ENCODE measurements around the gene SLC12A6. TPM values are rescaled to one million over a fixed set of nuclear protein-coding genes. Genes with fewer than 3 reads are reported as not detected.

Gene SLC12A6
- total RNA-seq, 1 donor from 2014 or later, result 39.5 TPM

DNA sequence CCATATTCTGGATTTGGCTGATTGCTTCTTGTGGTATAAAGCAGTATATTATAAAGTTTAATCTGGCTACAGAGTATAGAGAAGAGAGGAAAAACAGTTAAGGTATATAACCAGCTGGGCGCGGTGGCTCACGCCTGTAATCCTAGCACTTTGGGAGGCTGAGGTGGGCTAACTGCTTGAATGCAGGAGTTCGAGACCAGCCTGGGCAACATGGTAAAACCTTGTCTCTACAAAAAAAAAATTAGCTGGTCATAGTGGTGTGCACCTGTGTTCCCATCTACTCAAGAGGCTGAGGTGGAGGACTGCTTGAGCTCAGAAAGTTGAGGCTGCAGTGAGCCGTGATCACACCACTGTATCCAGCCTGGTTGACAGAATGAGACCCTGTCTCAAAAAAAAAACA, 7.3 kb downstream of the SLC12A6 start:
- DNase-seq, result no peak

DNA sequence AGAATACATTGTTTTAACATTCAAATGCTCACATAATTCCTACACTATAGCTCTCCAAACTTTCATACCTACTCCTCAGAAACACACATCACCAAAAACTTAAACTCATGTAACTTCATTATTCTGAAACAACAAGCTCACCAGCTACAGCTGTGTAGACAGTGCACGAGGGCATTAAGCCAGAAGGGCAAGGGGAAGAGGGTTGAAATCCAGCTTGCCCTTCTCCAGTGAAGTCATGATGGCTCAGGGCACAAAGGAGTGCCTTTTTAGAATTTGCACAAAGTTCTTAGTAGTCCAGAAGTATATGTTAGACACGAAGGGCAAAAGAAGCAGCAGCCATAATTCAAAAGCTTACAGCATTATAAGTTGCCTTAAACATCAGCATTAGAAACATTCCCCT, 8.6 kb downstream of the SLC12A6 start:
- DNase-seq, result no peak

DNA sequence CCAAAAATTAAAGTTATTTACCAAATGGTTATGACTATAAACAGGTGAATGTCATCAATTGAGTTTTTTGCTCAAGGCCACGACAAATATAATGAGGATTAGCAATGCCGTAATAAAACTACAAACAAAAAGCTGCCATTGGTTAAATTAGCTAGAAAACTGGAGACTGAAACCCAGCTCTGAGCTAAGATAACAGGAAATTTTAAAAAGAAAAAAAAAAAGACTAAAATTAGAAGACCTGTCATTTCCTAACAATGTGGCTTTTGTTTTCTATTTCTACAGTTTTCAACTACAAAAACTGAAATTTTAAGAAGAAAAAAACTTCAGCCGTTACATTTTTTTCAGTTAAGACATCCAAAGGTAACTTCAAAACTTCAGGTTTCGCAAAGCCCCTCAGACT, 9.7 kb downstream of the SLC12A6 start:
- no peak for DNase-seq

DNA sequence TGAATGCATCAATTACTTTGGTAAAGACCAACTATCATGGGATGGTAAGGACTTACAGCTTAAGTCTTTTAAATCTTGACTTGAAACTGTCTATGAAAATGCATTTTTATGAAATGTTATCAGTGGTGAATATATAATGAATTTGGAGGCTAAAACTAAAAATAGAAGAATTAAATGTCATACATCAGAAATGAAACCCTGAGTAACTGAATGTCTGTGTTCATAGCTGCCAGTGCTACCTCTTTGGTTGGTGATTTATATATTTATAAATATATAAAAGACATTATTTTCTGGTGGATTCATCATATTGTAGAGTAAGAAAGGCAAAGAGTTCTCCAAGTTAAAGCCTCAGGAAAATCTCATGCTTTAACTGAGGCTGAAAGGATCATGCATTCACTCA, 12.2 kb downstream of the SLC12A6 start:
- DNase-seq, result no peak

DNA sequence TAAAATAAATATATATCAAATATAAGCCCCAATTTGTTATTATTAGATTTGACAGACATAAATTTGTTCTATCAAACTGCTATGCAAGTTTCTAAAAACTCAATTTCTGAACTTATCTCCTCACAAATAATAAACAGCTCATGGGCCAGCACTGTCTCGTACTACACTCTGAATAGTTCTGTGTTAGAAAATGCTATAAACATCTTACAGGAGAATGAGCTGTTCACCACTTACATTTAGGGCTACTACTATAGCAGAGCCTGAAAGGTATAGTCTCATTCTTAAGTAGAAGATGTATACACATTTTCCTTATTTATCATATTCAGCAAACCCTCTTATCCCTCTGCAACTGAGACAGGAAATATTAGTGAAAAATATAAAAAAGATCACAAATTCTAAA, 12.6 kb downstream of the SLC12A6 start:
- no peak for DNase-seq

DNA sequence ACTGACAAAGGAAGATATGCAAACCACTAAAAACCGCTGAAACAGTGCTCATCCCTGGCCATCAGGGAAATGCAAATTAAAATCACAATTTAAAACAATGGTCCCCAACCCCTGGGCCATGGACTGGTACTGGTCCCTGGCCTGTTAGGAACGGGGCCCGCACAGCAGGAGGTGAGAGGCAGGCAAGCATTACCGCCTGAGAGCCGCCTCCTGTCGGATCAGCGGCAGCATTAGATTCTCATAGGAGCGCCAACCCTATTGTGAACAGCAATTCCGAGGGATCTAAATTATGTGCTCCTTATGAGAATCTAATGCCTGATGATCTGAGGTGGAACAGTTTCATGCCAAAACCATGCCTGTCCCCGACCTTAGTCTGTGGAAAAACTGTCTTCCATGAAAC, 14.4 kb downstream of the SLC12A6 start:
- no peak for DNase-seq

DNA sequence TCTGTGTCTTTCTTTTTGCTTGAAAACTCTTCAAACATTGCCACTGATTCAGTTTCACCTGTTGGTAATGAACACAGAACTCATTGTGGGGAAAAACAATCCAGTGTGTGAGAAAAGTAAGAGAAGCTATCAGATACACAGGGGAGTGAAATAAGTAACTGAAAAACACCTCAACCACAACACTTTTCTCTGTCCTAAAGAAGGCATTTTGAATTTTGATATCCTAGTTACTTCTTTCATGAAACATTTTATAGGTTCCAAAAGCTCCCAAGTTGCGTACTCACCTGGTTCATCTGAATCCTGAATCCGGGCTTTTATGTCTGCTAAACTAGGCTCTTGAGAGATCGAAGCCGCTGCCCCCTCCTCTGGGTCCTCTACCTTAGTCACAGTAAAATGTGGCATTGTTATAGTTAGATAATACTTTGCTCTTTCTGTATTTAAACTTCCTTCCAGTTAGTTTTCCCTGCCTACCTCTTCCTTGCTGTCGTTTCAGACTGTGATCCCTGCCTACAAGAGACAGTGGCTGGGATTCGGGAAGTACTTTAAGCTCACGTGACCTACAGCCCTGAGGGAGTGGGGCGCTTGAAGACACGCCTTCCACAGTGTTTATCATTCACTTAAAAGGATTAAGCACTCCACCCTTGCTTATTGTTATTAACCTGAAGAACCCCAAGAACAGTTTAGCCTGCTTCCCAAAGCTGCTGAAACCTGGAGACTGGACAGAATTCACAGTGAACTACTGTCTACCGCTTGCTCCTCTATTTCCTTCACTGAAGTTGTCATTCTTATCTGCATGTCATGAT, 19.1 kb downstream of the SLC12A6 start:
- no peak for DNase-seq

GRCh38 chr15:34314491-34315490, 22.8 kb downstream of the SLC12A6 start:
- DNase-seq, result no peak

GRCh38 chr15:34311563-34311962, 26.0 kb downstream of the SLC12A6 start:
- no peak for DNase-seq

GRCh38 chr15:34304613-34305012, 33.0 kb downstream of the SLC12A6 start:
- no peak for DNase-seq

DNA sequence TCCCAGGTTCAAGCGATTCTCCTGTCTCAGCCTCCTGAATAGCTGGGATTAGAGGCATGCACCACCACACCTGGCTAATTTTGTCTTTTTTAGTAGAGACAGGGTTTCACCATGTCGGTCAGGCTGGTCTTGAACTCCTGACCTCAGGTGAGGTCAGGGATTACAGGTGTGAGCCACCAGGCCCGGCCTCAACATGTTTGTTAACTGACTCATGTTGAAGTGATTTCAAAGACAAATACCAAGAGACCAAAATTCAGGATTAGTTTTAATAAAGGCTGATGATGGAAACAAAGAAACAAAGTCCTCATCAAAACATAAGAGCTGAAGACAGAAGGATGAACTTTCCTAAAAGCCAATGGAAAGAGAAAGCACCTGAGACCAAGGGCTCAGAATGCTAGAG, 36.5 kb downstream of the SLC12A6 start:
- DNase-seq, result no peak

GRCh38 chr15:34297059-34297458, 40.5 kb downstream of the SLC12A6 start:
- DNase-seq, result no peak

- no peak for DNase-seq
Observed at GRCh38 chr15:34292621-34293020, 45.0 kb downstream of the SLC12A6 start.

DNA sequence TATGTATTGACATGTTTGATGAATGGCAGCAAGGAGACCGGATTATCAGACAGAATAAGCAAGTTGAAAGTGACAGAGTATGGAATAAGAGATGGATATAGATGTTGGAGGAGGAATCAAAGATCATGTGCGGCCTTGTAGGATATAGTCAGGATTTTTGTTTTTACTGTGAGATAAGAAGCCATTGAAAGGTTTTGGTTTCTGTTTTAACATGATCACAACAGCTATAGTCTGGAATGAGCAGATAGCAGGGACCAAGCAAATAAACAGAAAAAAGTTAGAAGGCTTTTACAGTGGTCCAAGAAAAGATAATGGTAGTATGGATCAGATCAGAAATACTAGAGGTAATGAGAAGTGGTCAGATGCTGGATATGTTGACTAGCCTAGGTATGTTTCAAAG, 52.6 kb downstream of the SLC12A6 start:
- no peak for DNase-seq

- no peak for DNase-seq
Observed at GRCh38 chr15:34282384-34282783, 55.2 kb downstream of the SLC12A6 start.

GRCh38 chr15:34280193-34280592, 57.4 kb downstream of the SLC12A6 start:
- DNase-seq, result no peak

- DNase-seq, result no peak
Observed at GRCh38 chr15:34279368-34279767, 58.2 kb downstream of the SLC12A6 start.

GRCh38 chr15:34275721-34276120, 61.9 kb downstream of the SLC12A6 start:
- no peak for DNase-seq

- no peak for DNase-seq
Observed at GRCh38 chr15:34275154-34275553, 62.4 kb downstream of the SLC12A6 start.

- DNase-seq, result no peak
Observed at GRCh38 chr15:34271493-34271892, 66.1 kb downstream of the SLC12A6 start.

DNA sequence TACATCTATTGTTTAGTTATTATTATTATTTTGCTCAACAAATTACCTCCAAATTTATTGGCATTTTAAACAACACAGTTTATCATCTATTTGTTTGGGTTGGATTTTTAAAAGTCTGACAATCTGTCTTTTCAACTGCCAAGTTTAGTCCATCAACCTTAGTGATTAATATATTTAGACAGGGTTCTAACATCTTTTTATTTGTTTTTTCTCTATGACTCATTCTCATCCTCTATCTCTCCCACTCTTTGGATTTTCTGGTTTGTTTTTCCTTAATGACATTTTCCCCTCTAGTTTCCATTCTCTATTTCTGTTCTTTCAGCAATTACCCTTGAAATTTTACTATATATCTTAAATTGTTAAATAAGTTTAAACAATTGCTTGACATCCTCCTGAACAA, 70.8 kb downstream of the SLC12A6 start:
- no peak for DNase-seq

DNA sequence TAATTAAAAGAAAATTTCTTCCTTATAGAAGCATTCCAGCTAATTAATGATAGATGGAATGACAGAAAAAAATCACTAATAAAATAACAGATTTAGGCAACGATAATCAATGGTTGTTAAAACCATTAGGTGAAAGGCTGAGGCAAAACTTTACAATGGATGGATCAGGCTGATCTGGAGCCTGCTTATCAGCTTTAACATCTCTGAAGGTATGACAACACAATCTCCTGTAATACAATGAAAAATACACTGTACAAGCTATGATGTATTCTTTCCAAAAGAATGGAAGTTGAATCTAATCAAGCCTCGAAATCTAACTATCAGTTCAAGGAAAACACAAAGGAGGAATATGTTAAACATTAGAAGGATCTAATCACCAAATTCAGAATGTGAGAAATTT, 73.5 kb downstream of the SLC12A6 start:
- DNase-seq, result no peak

DNA sequence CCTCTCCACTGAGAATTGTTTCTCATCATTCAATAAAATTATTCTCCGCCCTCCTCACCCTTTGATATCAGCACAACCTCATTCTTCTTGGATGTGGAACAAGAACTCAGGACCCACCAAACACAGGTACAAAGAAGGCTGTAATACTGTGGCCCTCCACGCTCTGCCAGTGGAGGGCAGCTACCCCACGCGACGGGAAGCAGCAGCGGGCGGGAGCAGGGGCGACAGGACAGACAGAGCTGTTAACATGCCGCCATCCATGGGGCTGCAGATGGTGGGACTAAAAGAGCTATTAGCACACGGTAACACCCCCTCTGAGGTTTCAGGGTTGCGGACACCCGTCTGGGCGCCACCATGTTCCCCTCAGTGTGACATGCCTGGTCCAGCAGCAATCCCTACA, 75.2 kb downstream of the SLC12A6 start:
- no peak for DNase-seq
